Smooth muscle cell (in vitro differentiated cells): ENCODE measurements around the gene TRIM62. TPM values are rescaled to one million over a fixed set of nuclear protein-coding genes. Genes with fewer than 3 reads are reported as not detected.

Experiments used
- DNase-seq: peaks from one replicate; lab custom pipeline; 2025; ENCODE audit not compliant: unreplicated experiment; lab: John Stamatoyannopoulos, UW
- H2AFZ ChIP-seq: fragments of 200-600 bp; sonication (generic); 2 replicates; pipeline ENCODE4 v1.6.0; 2016; ENCODE audit warnings: antibody characterized with exemption, low read depth, mild to moderate bottlenecking
- H3F3A ChIP-seq: fragments of 200-600 bp; sonication (generic); 2 replicates; pipeline ENCODE4 v1.6.0; 2017; ENCODE audit warnings: antibody characterized with exemption, low read depth
- H3K27ac ChIP-seq: fragments of 200-600 bp; sonication (generic); 2 replicates; pipeline ENCODE4 v1.5.1; 2016; ENCODE audit warnings: low read depth, mild to moderate bottlenecking
- H3K27me3 ChIP-seq: fragments of 200-600 bp; sonication (generic); 2 replicates; pipeline ENCODE4 v1.6.1; 2016; ENCODE audit warnings: low read depth, mild to moderate bottlenecking
- H3K36me3 ChIP-seq: fragments of 200-600 bp; sonication (generic); 2 replicates; pipeline ENCODE4 v1.5.1; 2016; ENCODE audit warnings: low read depth
- H3K4me1 ChIP-seq: fragments of 200-600 bp; sonication (generic); 2 replicates; pipeline ENCODE4 v1.5.1; 2016; ENCODE audit warnings: low read depth
- H3K4me2 ChIP-seq: fragments of 200-600 bp; sonication (generic); 2 replicates; pipeline ENCODE4 v1.6.0; 2016; ENCODE audit warnings: mild to moderate bottlenecking
- H3K4me3 ChIP-seq: fragments of 200-600 bp; sonication (generic); 2 replicates; pipeline ENCODE4 v1.5.1; 2016; ENCODE audit warnings: mild to moderate bottlenecking
- H3K79me2 ChIP-seq: fragments of 200-600 bp; sonication (generic); 2 replicates; pipeline ENCODE4 v1.6.0; 2016; ENCODE audit warnings: low read depth, mild to moderate bottlenecking
- H3K9ac ChIP-seq: fragments of 200-600 bp; sonication (generic); 2 replicates; pipeline ENCODE4 v1.6.0; 2016; ENCODE audit warnings: low read depth
- H3K9me3 ChIP-seq: fragments of 200-600 bp; sonication (generic); replicated peaks from 2 replicates; pipeline ENCODE4 v1.5.1; 2016; ENCODE audit warnings: low read depth
- H4K20me1 ChIP-seq: fragments of 200-600 bp; sonication (generic); 2 replicates; pipeline ENCODE4 v1.6.0; 2016; ENCODE audit warnings: low read depth
- WGBS: methylation state at CpG from one replicate; pipeline ENCODE4 v1.1.7; 2016; ENCODE audit warnings: low lambda C conversion rate; 5-methylcytosine and 5-hydroxymethylcytosine counted together
- polyA plus RNA-seq: library from polyadenylated mRNA; unstranded; fragments of >200 nt; fragmentation: Nextera tagmentation; extraction: Ambion mirVana; gene quantifications from 2 replicates; pipeline ENCODE4 v1.2.1, GENCODE V29; 2016
- total RNA-seq: library from RNA; depleted of rRNA; stranded (reverse); fragments of >200 nt; gene quantifications from 2 replicates; pipeline ENCODE4 v1.2.3, GENCODE V29; 2014
- TF ChIP-seq, protein P1 (sequence below): fragments of 200-600 bp; sonication (generic); IDR thresholded peaks from 2 replicates; pipeline ENCODE4 v1.5.1; 2017; ENCODE audit warnings: borderline replicate concordance, mild to moderate bottlenecking, antibody characterized with exemption; ENCODE audit not compliant: insufficient read depth, poor library complexity, severe bottlenecking

TRIM62 gene
- total and polyA plus RNA-seq, 2 experiments from 2014 or later: 1.3 to 3.9 TPM

DNA sequence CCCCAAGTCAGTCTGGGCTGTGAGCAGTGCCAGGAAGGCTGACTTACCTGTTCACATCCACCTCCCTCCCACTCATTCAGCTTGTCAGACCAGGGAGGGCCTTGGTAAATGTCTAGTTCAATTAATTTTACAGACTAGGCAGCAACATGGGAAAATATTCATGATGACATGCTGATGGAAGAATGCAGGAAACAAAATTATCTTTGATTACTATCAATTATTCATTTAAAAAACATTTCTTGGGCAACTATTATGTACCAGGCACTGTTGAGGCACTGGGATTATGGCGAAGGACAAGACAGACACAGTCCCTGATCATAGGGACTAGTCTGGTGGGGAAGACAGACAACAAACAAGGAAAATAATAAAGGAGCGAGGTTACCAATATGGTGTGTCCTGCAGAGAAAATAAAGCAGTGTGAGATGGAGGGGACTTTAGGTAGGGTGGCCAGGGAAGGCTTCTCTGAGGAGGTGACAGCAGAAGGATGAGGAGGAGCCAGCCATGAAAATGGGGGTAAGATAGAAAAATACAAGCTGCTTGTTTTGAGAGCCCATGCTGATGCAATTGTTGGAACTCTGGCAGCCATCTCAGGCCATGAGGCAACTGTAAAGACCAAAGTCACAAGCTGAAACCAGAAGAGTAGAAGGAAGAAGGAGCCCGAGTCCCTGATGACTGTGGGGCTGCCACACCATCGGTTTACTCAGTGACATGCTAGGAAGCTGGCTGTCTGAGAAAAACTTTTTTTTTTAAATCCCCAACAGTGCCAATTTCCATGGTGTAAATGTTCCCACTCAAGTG, 14.0 kb downstream of the TRIM62 start:
- Histone ChIP-seq H3K36me3 (no peaks in the 10 kb centered on the region), H3K9me3 (no peaks in the 10 kb centered on the region), H4K20me1 (no peaks in the 10 kb centered on the region), H3K79me2 (no peaks in the 10 kb centered on the region), H3F3A (no peaks in the 10 kb centered on the region), H3K4me3 (no peak overlapping the region), H3K9ac (no peak overlapping the region), H3K27me3 (no peaks in the 10 kb centered on the region), H3K4me2 (no peak overlapping the region), H2AFZ (no peak overlapping the region), H3K27ac (peak overlapping the region; percentile 35), H3K4me1 (no peaks in the 10 kb centered on the region)
- DNase-seq: no peak
- TF ChIP-seq, protein P1, sequence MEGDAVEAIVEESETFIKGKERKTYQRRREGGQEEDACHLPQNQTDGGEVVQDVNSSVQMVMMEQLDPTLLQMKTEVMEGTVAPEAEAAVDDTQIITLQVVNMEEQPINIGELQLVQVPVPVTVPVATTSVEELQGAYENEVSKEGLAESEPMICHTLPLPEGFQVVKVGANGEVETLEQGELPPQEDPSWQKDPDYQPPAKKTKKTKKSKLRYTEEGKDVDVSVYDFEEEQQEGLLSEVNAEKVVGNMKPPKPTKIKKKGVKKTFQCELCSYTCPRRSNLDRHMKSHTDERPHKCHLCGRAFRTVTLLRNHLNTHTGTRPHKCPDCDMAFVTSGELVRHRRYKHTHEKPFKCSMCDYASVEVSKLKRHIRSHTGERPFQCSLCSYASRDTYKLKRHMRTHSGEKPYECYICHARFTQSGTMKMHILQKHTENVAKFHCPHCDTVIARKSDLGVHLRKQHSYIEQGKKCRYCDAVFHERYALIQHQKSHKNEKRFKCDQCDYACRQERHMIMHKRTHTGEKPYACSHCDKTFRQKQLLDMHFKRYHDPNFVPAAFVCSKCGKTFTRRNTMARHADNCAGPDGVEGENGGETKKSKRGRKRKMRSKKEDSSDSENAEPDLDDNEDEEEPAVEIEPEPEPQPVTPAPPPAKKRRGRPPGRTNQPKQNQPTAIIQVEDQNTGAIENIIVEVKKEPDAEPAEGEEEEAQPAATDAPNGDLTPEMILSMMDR: no peak
- 98% methylated on average over 4 of the region's 4 CpGs for WGBS

DNA sequence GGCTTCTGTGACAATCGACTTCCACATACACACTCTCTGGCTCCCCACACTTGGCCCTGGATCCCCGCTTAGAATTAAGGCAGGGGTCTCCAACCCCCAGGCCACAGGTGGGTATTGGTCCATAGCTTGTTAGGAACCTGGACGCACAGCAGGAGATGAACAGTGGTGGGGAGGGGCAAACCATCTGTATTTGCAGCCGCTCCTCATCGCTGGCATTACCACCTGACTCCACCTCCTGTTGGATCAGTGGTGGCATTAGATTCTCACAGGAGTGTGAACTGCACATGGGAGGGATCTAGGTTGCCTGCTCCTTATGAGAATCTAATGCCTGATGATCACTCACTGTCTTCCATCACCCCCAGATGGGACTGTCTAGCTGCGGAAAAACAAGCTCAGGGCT, 16.0 kb downstream of the TRIM62 start:
- 95% methylated on average over 6 of the region's 6 CpGs for WGBS

DNA sequence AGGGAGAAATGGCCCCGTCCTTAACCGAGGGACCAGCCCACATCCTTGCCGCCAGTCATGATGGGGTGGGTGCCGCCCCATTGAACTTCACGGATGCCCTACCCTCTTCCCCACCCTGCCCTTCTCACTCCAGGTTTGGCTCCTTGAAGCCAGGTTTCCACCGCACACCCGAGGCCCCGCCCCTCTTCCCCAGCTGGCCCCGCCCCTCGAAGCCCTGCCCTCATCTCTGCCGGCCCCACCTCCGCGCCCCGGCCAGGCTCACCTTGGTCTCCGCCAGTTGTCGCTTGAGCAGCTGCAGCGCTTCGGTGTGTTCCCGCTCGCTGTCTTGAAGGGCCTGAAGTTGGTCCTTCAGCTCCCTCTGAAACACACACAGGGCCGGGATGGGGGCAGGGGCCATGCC, 16.6 kb downstream of the TRIM62 start:
- peaks cover 8% of the 10 kb centered on the region for H3K4me1 ChIP-seq
- no peak overlapping the region for H3K4me3 ChIP-seq
- no peaks in the 10 kb centered on the region for H3K36me3 ChIP-seq
- H3K9me3 ChIP-seq: no peaks in the 10 kb centered on the region
- no peaks in the 10 kb centered on the region for H3K79me2 ChIP-seq
- DNase-seq: no peak
- no peak overlapping the region for H3K4me2 ChIP-seq
- no peak overlapping the region for H3K27ac ChIP-seq
- TF ChIP-seq, protein P1: no peak
- no peaks in the 10 kb centered on the region for H3K27me3 ChIP-seq
- H3F3A ChIP-seq: no peaks in the 10 kb centered on the region
- no peak overlapping the region for H2AFZ ChIP-seq
- no peak overlapping the region for H3K9ac ChIP-seq
- WGBS: 70% methylated on average over 17 of the region's 21 CpGs
- H4K20me1 ChIP-seq: no peaks in the 10 kb centered on the region

More for the DNA sequence above, 16.0 kb downstream of the TRIM62 start:
- DNase-seq: no peak
- Histone ChIP-seq H3K27ac (no peak overlapping the region), H3K9ac (no peak overlapping the region), H3F3A (no peaks in the 10 kb centered on the region), H3K79me2 (no peaks in the 10 kb centered on the region), H4K20me1 (no peaks in the 10 kb centered on the region), H2AFZ (no peak overlapping the region), H3K36me3 (no peaks in the 10 kb centered on the region), H3K9me3 (no peaks in the 10 kb centered on the region), H3K27me3 (no peaks in the 10 kb centered on the region), H3K4me1 (peaks cover 7% of the 10 kb centered on the region), H3K4me2 (no peak overlapping the region), H3K4me3 (no peak overlapping the region)
- TF ChIP-seq, protein P1: no peak
